T47D (cell line): Measurements from ENCODE around the gene SIRPG.

Source experiments
- DNase-seq, 2 experiments: peaks; one replicate each; pipeline versions ENCODE4 v3.0.0 to v3.0.0-alpha.2; 2011 to 2012; ENCODE audit warnings: low read depth in 1 of 2, low spot score in 1 of 2
- JUND ChIP-seq: IDR thresholded peaks from 2 replicates; pipeline ENCODE4 v1.6.1; 2012; ENCODE audit warnings: low read depth
- in situ Hi-C: cut with HindIII; loops from 2 replicates; pipeline ENCODE4 v1.10.0; 2016; ENCODE audit warnings: low sequenced_read_pairs, low pct_unique_long_range_greater_than_20kb

SIRPG gene

DNA sequence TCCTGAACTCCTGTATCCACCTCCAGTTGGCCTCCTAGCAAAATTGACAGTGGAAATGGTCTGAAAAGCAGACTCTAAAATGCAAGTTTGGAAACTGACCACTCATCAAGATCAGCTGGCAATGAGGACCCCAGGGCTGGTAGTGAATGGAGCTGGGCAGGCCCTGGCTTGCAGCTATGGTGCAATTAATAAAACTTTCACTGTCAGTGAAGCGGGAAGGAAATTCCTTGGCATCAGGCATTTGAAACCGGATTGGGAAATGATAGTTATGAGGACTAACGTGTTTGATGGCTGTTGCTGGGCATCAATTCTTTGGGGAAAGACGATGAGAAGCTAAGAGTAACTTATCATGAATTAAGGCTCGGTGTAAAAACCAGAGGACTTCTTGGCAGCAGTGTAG is 56.8 kb downstream of the SIRPG start:
- in situ Hi-C loops, result no loop called here
- no peak for DNase-seq
- no peak for TF ChIP-seq JUND

DNA sequence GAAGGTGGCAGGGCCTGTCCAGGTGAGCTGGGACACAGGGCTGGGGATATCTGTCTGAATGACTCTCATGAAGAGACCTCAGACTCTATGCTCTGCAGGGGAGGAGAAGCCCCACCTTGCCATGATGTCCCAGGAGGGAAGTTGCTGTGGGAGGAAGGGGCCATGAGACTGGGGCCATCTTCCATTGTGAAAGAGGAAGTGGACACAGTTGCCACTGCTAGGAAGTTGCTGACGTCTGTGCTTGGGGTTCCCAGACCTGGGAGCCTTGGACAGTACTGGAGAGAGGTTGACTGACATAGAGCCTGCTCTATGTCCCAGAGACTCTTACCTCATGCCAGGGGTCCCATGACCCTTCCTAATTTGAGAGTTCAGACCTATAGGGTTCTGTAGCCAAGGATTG is 62.2 kb downstream of the SIRPG start:
- no peak for TF ChIP-seq JUND
- in situ Hi-C loops, result no loop called here
- DNase-seq, result no peak

DNA sequence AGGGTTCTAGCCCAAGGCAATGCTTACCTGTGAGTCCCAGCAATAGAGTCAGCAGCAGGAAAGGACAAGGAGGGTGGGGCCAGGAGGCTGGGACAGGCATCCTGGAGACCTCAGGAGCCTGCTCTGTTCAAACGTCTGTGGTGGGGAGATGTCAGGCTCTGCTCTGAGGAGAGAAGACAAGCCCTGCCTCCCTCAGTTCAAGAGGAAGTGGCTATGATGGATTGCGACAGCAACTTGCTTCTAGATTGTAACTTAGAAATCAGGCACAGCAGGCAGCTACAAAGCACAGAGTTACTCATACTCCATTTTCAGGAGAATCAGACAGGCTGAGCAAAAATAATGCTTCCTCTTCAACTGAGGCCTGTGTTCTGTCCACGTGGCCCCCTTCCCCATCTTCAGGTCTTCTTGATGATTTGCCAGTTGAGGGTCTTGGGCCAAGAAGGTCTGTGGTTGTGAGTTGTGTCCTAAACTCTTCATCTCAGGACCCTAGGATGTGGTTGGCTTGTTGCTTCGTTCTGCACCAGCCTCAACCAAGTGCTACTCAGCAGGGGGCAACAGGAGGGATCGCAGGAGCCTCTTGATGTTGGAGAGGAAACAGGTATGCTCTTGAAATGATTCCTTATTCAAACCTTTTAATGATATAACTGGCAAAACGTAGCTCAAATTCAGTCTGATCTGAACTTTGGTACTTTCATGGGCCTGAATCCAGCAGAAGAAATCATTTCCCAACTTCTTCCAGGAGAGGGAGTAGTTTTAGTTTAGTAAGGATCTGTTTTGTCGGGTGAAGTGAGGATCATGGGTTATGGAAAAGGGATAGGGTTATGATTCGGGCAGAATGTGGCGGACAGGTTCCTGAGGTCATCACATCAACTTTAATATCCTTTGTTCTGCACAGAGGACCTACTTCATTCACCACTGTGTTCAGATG is 68.8 kb downstream of the SIRPG start:
- DNase-seq, result no peak
- in situ Hi-C loops, result no loop called here
- no peak for TF ChIP-seq JUND

DNA sequence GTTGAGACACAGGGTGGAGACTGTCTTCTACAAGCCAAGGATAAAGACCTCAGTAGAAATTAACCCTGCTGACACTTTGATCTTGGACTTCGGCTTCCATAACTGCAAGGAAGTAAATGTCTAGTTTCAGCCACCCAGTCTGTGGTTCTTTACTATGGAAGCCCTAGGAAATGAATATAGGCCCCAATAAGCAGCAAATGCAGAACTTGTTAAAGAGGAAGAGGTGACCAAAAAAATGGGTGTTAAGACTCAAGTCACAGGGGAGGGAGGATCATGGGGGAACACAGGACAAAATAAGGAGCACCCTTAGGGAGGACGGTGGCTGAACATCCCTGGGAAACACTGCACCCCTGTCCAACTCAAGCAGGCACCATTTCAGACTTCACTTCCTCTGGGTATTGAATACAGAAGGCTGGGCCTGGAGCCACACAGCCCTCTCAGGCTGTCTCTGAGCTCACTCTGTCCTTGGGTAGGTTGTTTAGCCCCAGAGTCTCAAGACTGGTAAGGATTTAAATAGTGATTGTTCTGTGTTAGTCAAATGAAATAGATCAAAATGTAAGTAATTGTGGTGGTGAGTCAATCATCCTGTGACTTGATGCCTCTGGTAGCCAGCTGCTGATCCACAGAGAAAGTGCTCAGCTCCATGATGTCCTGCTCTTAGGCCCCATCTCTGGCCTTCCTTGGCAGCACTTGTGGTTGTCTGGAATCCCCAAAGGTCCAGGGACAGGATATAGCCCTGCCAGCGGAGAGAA is 69.6 kb downstream of the SIRPG start:
- no peak for TF ChIP-seq JUND
- in situ Hi-C loops, result no loop called here

DNA sequence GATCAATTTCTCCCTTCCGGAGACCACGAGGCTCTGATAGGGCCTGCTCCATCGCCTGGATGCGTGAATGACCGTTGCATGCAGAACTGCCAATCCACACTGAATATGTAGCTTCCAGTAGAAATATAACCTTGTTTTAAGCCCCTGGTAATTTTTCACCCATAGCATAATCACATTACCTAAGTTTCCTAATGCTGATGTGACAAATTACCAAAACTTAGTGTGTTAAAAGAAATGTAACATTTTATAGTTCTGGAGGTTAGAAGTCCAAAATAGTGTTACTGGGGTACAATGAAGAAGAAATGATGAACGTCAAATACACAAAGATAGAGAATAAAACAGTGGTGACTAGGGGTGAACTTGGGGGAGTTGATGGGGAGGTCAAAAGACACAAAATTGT is 78.1 kb downstream of the SIRPG start:
- in situ Hi-C loops, result no loop called here
- TF ChIP-seq JUND, result no peak
- DNase-seq, result no peak

More for the DNA sequence above, 69.6 kb downstream of the SIRPG start:
- no peak for DNase-seq
